Measurements from ENCODE around the gene GMFB. TPM values are rescaled to one million over a fixed set of nuclear protein-coding genes. Genes with fewer than 3 reads are reported as not detected.

Gene GMFB
- total and polyA plus RNA-seq, 10 of the 15 experiments (the other 5 are each of a cell fraction or from before 2014, with no cell fraction given): 29.3 to 71.0 (median 50.8) TPM

DNA sequence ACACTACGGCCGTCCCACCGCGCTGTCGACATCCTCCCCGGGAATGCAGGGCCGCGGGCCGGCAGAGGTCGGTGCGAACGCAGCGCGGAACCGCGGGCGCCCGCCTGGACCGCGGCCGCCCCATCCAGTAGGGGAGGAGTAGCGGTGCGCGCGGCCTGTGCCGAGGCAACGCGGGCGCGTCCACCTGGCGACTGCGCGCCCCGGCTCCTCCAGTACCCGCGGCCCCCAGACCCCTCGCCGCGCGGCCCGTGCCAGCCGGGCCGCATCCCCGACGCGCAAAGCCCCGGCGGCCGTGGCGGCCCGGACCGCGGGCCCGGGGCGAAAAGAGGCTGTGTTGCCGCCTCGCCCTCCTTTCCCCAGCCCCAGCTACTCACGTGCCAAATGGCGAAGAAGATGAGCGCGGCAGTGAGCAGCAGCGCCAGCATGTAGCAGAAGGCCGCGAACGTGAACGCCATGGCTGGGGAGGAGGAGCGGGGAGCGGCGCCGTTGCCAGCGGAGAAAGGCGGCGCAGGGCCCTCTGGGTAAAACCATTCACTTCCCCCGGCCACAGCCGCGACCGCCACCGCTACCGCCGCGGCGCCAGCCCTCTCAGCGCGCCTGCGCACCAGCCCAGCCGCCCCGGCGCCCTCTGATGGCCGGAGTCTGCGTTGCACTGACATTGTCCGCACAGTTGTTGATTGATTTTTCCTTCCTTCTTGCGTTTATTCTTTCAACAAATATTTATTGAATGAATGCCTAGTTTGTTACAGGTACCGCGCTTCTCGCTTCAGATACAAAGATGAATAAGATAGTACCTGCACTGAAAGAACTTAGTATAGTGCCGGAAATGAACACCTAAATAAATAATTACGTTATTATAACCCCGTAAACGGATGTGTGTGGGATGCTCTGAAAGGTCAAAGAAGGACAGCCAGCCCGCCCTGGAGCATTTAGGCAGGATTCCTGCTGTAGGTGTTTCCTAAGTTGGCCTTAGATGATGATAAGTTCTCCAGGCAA is 47.6 kb downstream of the GMFB start, which contains the start of gene CNIH1 (continued):
- TF ChIP-seq, protein P1, sequence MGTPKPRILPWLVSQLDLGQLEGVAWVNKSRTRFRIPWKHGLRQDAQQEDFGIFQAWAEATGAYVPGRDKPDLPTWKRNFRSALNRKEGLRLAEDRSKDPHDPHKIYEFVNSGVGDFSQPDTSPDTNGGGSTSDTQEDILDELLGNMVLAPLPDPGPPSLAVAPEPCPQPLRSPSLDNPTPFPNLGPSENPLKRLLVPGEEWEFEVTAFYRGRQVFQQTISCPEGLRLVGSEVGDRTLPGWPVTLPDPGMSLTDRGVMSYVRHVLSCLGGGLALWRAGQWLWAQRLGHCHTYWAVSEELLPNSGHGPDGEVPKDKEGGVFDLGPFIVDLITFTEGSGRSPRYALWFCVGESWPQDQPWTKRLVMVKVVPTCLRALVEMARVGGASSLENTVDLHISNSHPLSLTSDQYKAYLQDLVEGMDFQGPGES (IDR thresholded peaks at IDR 0.05): no peak
- TF ChIP-seq TBL1XR1 (IDR thresholded peaks at IDR 0.05; ENCODE audit: low read depth, low read length): peak; percentile 41; the same call in 1 of the 2 replicates
- no peak for TF ChIP-seq JUNB (IDR thresholded peaks at IDR 0.05)
- TF ChIP-seq WRNIP1 (IDR thresholded peaks at IDR 0.05; ENCODE audit: borderline replicate concordance, low read depth, low read length): 0 out of 2 replicates have a peak, but pooled peaks have one; percentile 32
- TF ChIP-seq NR2F1 (conservative IDR thresholded peaks at IDR 0.05): peak; percentile 51
- TF ChIP-seq SMC3 (IDR thresholded peaks at IDR 0.05; ENCODE audit: borderline replicate concordance, low read length): peak; percentile 53; the same call in 1 of the 2 replicates
- peak; percentile 49; the same call in 1 of the 2 replicates for TF ChIP-seq CREB1 (IDR thresholded peaks at IDR 0.05; ENCODE audit: low read depth)
- peak; percentile 19 for TF ChIP-seq MEF2B (IDR thresholded peaks at IDR 0.05; ENCODE audit: partially characterized antibody, poor library complexity, severe bottlenecking)
- TF ChIP-seq, protein P2, sequence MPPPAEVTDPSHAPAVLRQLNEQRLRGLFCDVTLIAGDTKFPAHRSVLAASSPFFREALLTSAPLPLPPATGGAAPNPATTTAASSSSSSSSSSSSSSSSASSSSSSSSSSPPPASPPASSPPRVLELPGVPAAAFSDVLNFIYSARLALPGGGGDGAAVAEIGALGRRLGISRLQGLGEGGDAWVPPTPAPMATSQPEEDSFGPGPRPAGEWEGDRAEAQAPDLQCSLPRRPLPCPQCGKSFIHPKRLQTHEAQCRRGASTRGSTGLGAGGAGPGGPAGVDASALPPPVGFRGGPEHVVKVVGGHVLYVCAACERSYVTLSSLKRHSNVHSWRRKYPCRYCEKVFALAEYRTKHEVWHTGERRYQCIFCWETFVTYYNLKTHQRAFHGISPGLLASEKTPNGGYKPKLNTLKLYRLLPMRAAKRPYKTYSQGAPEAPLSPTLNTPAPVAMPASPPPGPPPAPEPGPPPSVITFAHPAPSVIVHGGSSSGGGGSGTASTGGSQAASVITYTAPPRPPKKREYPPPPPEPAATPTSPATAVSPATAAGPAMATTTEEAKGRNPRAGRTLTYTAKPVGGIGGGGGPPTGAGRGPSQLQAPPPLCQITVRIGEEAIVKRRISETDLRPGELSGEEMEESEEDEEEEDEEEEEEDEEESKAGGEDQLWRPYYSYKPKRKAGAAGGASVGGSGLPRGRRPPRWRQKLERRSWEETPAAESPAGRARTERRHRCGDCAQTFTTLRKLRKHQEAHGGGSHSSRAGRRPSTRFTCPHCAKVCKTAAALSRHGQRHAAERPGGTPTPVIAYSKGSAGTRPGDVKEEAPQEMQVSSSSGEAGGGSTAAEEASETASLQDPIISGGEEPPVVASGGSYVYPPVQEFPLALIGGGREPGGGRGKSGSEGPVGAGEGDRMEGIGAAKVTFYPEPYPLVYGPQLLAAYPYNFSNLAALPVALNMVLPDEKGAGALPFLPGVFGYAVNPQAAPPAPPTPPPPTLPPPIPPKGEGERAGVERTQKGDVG (CRISPR knock-in tag; IDR thresholded peaks at IDR 0.05): no peak
- TF ChIP-seq, protein P3, sequence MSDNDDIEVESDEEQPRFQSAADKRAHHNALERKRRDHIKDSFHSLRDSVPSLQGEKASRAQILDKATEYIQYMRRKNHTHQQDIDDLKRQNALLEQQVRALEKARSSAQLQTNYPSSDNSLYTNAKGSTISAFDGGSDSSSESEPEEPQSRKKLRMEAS (IDR thresholded peaks at IDR 0.05; ENCODE audit: low read depth, low read length): peak; percentile 81
- peak; percentile 24; the same call in 1 of the 2 replicates for TF ChIP-seq ZNF207 (IDR thresholded peaks at IDR 0.05; ENCODE audit: borderline replicate concordance)
- peak; percentile 71; the same call in 1 of the 2 replicates for TF ChIP-seq SMAD5 (IDR thresholded peaks at IDR 0.05; ENCODE audit: low read depth)
- peak; percentile 86 for TF ChIP-seq DPF2 (IDR thresholded peaks at IDR 0.05)
- TF ChIP-seq BACH1 (IDR thresholded peaks at IDR 0.05; ENCODE audit: borderline replicate concordance): peak; percentile 68; the same call in 1 of the 2 replicates
- TF ChIP-seq RB1 (IDR thresholded peaks at IDR 0.05; ENCODE audit: borderline replicate concordance): peak; percentile 90; the same call in 1 of the 2 replicates
- TF ChIP-seq HCFC1 (IDR thresholded peaks at IDR 0.05; ENCODE audit: low read length): peak; percentile 52; the same call in 1 of the 2 replicates
- TF ChIP-seq EZH2 (IDR thresholded peaks at IDR 0.05; ENCODE audit: borderline replicate concordance, control insufficient read depth, low read depth, low read length): no peak
